ENCODE data around the gene CLOCK. TPM values are rescaled to one million over a fixed set of nuclear protein-coding genes. Genes with fewer than 3 reads are reported as not detected.

CLOCK gene
- total RNA-seq, 4 donors from 2014 or later: 21.9 to 60.7 (median 34.2) TPM

DNA sequence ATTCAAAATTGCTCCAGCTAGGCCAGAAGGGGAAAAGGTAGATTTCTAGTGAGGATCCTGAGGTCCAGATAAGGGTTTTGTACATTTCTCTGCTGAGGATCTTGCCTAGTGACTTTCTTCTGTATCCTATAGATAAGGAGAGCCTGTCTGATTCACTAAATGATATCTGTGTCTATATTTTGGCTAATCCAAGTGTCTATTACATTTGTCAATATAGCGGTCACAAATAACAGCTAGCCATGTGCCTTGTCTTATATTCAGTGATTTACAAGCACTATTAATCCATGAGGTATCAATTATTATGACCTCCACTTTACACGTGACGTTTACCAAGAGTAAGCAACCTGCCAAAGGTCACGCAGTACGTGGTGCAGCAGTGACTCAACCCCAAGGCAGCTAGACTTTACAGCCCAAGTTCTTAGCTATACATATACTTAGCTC is 109.3 kb downstream of the CLOCK start:
- H3K36me3 ChIP-seq: peaks cover 0 to 53% of the 10 kb centered on the region in 2 donors
- intact Hi-C loops (cut with DNase I; ENCODE audit: low total_unique reads) (no loop called here), in situ Hi-C loops (cut with MboI; ENCODE audit: low sequenced_read_pairs in 4 of 4) (no loop called here)
- H3K27ac ChIP-seq: peak overlapping the region in 3 of 4 donors; percentile 4 to 41 (median 17)
- no peak overlapping the region for H3K4me3 ChIP-seq
- H3K9me3 ChIP-seq: no peaks in the 10 kb centered on the region
- ATAC-seq: no peak
- no peak for TF ChIP-seq POLR2A (IDR thresholded peaks at IDR 0.05)
- TF ChIP-seq, protein P1, sequence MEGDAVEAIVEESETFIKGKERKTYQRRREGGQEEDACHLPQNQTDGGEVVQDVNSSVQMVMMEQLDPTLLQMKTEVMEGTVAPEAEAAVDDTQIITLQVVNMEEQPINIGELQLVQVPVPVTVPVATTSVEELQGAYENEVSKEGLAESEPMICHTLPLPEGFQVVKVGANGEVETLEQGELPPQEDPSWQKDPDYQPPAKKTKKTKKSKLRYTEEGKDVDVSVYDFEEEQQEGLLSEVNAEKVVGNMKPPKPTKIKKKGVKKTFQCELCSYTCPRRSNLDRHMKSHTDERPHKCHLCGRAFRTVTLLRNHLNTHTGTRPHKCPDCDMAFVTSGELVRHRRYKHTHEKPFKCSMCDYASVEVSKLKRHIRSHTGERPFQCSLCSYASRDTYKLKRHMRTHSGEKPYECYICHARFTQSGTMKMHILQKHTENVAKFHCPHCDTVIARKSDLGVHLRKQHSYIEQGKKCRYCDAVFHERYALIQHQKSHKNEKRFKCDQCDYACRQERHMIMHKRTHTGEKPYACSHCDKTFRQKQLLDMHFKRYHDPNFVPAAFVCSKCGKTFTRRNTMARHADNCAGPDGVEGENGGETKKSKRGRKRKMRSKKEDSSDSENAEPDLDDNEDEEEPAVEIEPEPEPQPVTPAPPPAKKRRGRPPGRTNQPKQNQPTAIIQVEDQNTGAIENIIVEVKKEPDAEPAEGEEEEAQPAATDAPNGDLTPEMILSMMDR (IDR thresholded peaks at IDR 0.05 in 4 of 5, conservative IDR thresholded peaks at IDR 0.05 in 1 of 5): no peak
- no peak for DNase-seq
- H3K27me3 ChIP-seq: no peaks in the 10 kb centered on the region
- H3K4me1 ChIP-seq: no peaks in the 10 kb centered on the region

DNA sequence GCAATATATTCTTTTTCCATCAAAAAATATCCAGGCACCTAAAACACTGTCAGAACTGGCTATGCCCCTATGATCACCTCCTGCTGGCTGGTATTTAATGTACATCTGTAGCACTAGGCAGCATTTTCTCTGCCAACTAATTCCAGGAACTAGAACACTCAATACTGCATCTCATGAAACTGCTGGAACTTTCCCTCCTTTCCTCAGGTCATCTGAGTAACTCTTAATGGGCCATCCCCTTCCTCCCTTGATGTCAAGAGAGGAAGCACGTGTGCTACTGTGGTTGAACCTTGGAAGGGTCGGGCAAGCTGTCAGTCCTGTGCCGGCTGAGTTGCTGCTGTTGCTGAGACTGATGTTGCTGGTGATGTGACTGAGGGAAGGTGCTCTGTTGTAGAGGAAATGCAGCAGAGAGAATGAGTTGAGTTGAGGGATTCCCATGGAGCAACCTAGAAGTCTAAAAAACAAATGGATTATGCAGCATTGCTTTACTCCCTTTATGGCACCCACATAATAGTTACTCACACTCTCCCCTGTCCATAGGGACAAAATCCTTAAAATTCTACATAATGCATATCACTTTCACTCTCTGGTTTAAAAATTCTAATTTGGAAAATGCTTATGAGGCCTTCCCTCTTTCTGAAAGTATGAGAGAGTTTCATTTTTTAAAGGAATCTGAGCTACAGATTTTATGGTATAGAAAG is 111.4 kb downstream of the CLOCK start:
- Histone ChIP-seq H3K4me1 (no peaks in the 10 kb centered on the region), H3K27me3 (no peaks in the 10 kb centered on the region), H3K9me3 (no peaks in the 10 kb centered on the region), H3K4me3 (no peak overlapping the region), H3K27ac (no peak overlapping the region), H3K36me3 (peaks cover 0 to 57% of the 10 kb centered on the region in 2 donors)
- ATAC-seq: no peak
- intact Hi-C loops (cut with DNase I; ENCODE audit: low total_unique reads) (no loop called here), in situ Hi-C loops (cut with MboI; ENCODE audit: low sequenced_read_pairs in 4 of 4) (no loop called here)
- no peak for TF ChIP-seq POLR2A (IDR thresholded peaks at IDR 0.05)
- TF ChIP-seq, protein P1 (IDR thresholded peaks at IDR 0.05 in 4 of 5, conservative IDR thresholded peaks at IDR 0.05 in 1 of 5): no peak
- no peak for DNase-seq

DNA sequence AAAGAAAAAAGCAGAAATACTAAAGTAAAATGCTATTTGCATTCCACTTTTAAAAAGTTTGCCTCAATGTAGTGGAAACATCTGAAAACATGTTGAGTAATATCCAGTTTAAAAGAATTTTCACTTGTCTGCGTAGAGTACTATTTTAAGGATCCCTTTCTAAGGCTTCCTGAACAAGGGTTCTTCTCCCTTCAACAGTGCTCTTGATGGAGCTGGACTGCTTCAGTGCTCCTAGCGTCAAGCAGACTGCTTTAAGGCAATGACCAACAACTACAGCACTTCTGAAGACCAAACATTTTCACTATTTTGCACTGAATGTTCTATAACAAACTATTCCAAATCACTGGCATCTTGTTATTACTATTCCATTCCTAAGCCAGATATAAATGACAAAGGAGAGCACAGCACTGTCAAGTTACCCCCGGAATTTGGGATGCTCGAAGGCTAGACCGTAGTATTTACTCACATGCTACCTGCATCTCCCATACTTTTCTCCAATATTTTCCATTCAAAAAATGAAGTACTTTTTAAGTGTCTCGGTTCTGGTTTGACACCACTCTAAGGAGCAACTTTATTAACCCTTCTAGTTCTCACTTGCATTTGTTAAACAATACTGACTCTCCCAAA is 114.9 kb downstream of the CLOCK start:
- Histone ChIP-seq H3K27ac (no peak overlapping the region), H3K9me3 (no peaks in the 10 kb centered on the region), H3K4me1 (no peaks in the 10 kb centered on the region), H3K4me3 (no peak overlapping the region), H3K36me3 (peaks cover 0 to 61% of the 10 kb centered on the region in 2 donors), H3K27me3 (no peaks in the 10 kb centered on the region)
- no peak for TF ChIP-seq POLR2A (IDR thresholded peaks at IDR 0.05)
- TF ChIP-seq, protein P1 (IDR thresholded peaks at IDR 0.05 in 4 of 5, conservative IDR thresholded peaks at IDR 0.05 in 1 of 5): no peak
- in situ Hi-C loops (cut with MboI; ENCODE audit: low sequenced_read_pairs in 4 of 4): no loop called here
- intact Hi-C loops (cut with DNase I; ENCODE audit: low total_unique reads): no loop called here
- ATAC-seq: no peak
- DNase-seq: no peak

DNA sequence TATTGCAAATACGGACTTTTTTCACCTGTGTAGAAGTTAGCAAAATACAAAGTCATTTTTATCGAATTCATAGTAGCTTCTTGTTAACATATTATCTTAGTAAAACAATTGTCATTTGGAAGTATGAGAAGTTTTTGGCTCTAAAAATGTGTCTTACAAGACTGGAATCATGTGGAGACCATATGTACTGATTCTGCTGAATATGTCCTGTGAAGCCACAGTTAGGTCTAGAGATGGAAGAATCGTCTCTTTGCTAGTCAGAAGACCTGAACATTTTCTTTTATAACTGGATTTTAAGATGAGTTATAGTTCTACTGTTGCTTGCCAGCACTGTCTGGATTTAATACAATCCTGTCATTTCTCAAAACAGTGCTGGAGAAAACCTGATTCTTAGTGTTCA is 121.9 kb downstream of the CLOCK start:
- no peak for ATAC-seq
- no peak overlapping the region for H3K4me3 ChIP-seq
- H3K9me3 ChIP-seq: no peaks in the 10 kb centered on the region
- H3K4me1 ChIP-seq: no peaks in the 10 kb centered on the region
- intact Hi-C loops (cut with DNase I; ENCODE audit: low total_unique reads): loop anchor here (5.0 kb wide), 1 partner anchor 77 kb away; the partner anchor contains the start of gene SRD5A3
- DNase-seq: no peak
- H3K27me3 ChIP-seq: no peaks in the 10 kb centered on the region
- TF ChIP-seq, protein P1 (IDR thresholded peaks at IDR 0.05 in 4 of 5, conservative IDR thresholded peaks at IDR 0.05 in 1 of 5): no peak
- TF ChIP-seq POLR2A (IDR thresholded peaks at IDR 0.05): no peak
- peaks cover 0 to 48% of the 10 kb centered on the region in 2 donors for H3K36me3 ChIP-seq
- in situ Hi-C loops (cut with MboI; ENCODE audit: low sequenced_read_pairs in 4 of 4): loop anchor here in 1 of 4 donors (25.0 kb wide), 1 partner anchor 438 kb away; the partner anchor contains the start of gene EXOC1
- no peak overlapping the region for H3K27ac ChIP-seq
